ENCODE measurements around the gene WFDC12. TPM values are rescaled to one million over a fixed set of nuclear protein-coding genes. Genes with fewer than 3 reads are reported as not detected.
"Not testable (repeated sequence)": the region's sequence is repeated elsewhere in the genome, so short reads cannot be mapped to it uniquely, and the experiment has no call there.

WFDC12 gene
- total RNA-seq, 2 donors from 2014 or later = not detected

DNA sequence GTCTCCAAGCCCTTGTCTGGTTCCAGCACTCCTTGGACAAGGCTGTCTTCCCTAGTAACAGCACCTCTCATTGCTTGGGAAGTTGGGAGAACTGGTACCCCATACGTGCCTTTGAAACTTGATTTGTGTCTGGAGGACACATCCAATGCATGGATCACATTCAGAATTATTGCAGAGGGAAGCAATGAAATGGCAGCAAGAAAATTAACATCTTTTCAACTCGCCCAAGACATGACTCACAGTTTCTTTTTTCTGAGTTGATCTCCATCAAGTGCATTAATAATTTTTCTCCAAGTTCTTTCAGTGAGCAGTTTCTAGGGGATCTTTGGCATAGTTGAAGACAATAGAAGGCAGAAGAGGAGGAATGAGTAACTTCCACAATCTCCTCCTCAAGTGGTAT lies 28.1 kb upstream of the WFDC12 start:
- Mint-ChIP-seq H3K9me3 (peaks cover 21% of the 10 kb centered on the region), H3K27ac (no peak overlapping the region), H3K27me3 (ENCODE audit: insufficient read depth) (peaks cover 28% of the 10 kb centered on the region), H3K36me3 (ENCODE audit: low read depth) (no peaks in the 10 kb centered on the region), H3K4me1 (peaks cover 2% of the 10 kb centered on the region), H3K4me3 (no peak overlapping the region)
- TF ChIP-seq, protein P1, sequence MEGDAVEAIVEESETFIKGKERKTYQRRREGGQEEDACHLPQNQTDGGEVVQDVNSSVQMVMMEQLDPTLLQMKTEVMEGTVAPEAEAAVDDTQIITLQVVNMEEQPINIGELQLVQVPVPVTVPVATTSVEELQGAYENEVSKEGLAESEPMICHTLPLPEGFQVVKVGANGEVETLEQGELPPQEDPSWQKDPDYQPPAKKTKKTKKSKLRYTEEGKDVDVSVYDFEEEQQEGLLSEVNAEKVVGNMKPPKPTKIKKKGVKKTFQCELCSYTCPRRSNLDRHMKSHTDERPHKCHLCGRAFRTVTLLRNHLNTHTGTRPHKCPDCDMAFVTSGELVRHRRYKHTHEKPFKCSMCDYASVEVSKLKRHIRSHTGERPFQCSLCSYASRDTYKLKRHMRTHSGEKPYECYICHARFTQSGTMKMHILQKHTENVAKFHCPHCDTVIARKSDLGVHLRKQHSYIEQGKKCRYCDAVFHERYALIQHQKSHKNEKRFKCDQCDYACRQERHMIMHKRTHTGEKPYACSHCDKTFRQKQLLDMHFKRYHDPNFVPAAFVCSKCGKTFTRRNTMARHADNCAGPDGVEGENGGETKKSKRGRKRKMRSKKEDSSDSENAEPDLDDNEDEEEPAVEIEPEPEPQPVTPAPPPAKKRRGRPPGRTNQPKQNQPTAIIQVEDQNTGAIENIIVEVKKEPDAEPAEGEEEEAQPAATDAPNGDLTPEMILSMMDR (conservative IDR thresholded peaks at IDR 0.05) = no peak
- H3K27ac ChIP-seq (ENCODE audit: low read depth, low read length) = no peak overlapping the region
- H3K27me3 ChIP-seq (ENCODE audit: control insufficient read depth, insufficient read depth, low read length, poor library complexity, severe bottlenecking) = peaks cover 26% of the 10 kb centered on the region
- no peak for DNase-seq
- H3K4me3 ChIP-seq (ENCODE audit: low read length) = no peak overlapping the region
- 78 to 94% methylated on average over 2 of the region's 2 CpGs for WGBS, 2 experiments (ENCODE audit: insufficient coverage in 1 of 2, insufficient read length in 1 of 2)
- no peaks in the 10 kb centered on the region for H3K4me1 ChIP-seq (ENCODE audit: control insufficient read depth, insufficient read depth, low read length)
- no peaks in the 10 kb centered on the region for H3K36me3 ChIP-seq (ENCODE audit: control insufficient read depth, insufficient read depth, low read length)
- no peak overlapping the region for H3K9ac ChIP-seq (ENCODE audit: extremely low read depth, low read length, poor library complexity, severe bottlenecking)
- peaks cover 7% of the 10 kb centered on the region for H3K9me3 ChIP-seq (ENCODE audit: control insufficient read depth, low read length)

DNA sequence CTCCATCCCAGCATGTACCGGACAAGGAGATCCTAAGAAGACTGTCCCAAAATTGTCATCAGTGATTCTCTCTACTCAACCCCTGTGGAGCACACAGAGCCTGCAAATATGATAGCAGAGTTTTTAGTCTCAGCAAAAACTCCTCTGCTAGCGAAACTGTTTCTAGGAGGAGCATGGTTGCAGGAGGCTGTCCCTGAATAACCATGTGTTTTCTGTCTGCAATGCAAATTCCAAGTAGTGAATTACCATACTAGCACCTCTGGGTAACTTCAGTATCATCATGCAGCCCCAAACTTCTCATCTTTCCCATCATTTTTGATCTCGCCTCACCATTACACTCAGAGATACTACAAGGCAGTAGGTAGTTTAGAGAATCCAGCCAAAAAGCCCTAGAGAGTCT lies 24.8 kb upstream of the WFDC12 start:
- Histone ChIP-seq H3K4me3 (ENCODE audit: low read length) (no peak overlapping the region), H3K9ac (ENCODE audit: extremely low read depth, low read length, poor library complexity, severe bottlenecking) (no peak overlapping the region), H3K9me3 (ENCODE audit: control insufficient read depth, low read length) (no peaks in the 10 kb centered on the region), H3K36me3 (ENCODE audit: control insufficient read depth, insufficient read depth, low read length) (no peaks in the 10 kb centered on the region), H3K27ac (ENCODE audit: low read depth, low read length) (no peak overlapping the region), H3K27me3 (ENCODE audit: control insufficient read depth, insufficient read depth, low read length, poor library complexity, severe bottlenecking) (peaks cover 34% of the 10 kb centered on the region), H3K4me1 (ENCODE audit: control insufficient read depth, insufficient read depth, low read length) (no peaks in the 10 kb centered on the region)
- Mint-ChIP-seq H3K4me1 (no peaks in the 10 kb centered on the region), H3K4me3 (no peak overlapping the region), H3K27me3 (ENCODE audit: insufficient read depth) (peaks cover 54% of the 10 kb centered on the region), H3K27ac (no peak overlapping the region), H3K36me3 (ENCODE audit: low read depth) (no peaks in the 10 kb centered on the region), H3K9me3 (no peaks in the 10 kb centered on the region)
- no peak for DNase-seq
- 87 to 100% methylated on average over 1 to 3 of the region's 3 CpGs for WGBS, 2 experiments (ENCODE audit: insufficient coverage in 1 of 2, insufficient read length in 1 of 2)
- TF ChIP-seq, protein P1 (conservative IDR thresholded peaks at IDR 0.05) = no peak

DNA sequence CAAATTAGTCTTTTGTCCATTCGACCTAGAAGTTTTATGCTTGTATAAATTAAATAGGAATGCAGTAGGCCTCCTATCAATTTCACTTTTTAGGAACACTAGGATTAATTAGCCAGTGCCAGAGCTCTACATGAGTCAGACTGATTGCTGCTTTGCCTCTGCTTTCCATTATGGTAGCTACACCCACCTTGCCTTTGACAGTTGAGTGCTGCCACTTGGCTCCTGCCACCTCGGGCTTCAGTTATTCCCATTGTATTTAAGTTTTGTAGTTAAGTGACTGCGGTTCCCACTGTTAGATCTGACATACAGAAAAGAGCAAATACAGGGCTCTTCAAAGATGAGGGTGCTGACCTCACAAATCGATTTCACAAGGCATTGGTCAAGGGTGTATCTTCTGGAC lies 16.6 kb upstream of the WFDC12 start:
- H3K9me3 ChIP-seq (ENCODE audit: control insufficient read depth, low read length) = no peaks in the 10 kb centered on the region
- WGBS, 2 experiments (ENCODE audit: insufficient coverage in 1 of 2, insufficient read length in 1 of 2) = 88 to 90% methylated on average over 2 to 4 of the region's 4 CpGs
- H3K27me3 ChIP-seq (ENCODE audit: control insufficient read depth, insufficient read depth, low read length, poor library complexity, severe bottlenecking) = peaks cover 8% of the 10 kb centered on the region
- no peak overlapping the region for H3K4me3 Mint-ChIP-seq
- no peaks in the 10 kb centered on the region for H3K9me3 Mint-ChIP-seq
- peaks cover 22% of the 10 kb centered on the region for H3K27me3 Mint-ChIP-seq (ENCODE audit: insufficient read depth)
- no peaks in the 10 kb centered on the region for H3K4me1 ChIP-seq (ENCODE audit: control insufficient read depth, insufficient read depth, low read length)
- no peaks in the 10 kb centered on the region for H3K36me3 Mint-ChIP-seq (ENCODE audit: low read depth)
- H3K36me3 ChIP-seq (ENCODE audit: control insufficient read depth, insufficient read depth, low read length) = no peaks in the 10 kb centered on the region
- no peak overlapping the region for H3K4me3 ChIP-seq (ENCODE audit: low read length)
- no peak overlapping the region for H3K27ac ChIP-seq (ENCODE audit: low read depth, low read length)
- TF ChIP-seq, protein P1 (conservative IDR thresholded peaks at IDR 0.05) = no peak
- no peak overlapping the region for H3K9ac ChIP-seq (ENCODE audit: extremely low read depth, low read length, poor library complexity, severe bottlenecking)
- DNase-seq = no peak
- H3K4me1 Mint-ChIP-seq = peaks cover 6% of the 10 kb centered on the region
- no peak overlapping the region for H3K27ac Mint-ChIP-seq

DNA sequence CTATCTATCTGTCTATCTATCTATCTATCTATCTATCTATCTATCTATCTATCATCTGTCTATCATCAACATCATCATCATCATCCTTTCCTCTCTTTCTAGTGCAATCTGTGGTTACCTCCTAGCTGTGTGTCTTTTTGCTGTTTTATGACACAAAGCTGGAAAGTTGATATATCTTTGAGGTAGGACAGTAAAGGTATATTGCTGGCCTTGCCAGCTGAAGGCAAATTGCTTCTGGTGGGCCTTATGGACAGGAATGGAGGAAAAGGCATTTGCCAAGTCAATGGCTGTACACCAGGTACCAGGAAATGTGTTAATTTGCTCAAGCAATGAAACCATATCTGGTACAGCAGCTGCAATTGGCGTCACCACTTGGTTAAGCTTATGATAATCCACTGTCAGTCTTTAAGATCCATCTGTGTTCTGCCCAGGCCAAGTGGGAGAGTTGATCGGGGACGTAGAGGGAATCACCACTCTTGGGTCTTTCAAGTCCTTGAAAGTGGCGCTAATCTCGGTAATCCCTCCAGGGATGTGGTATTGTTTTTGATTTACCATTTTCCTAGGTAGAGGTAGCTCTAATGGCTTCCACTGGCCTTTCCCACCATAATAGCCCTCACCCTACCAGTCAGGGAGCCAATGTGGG lies 15.6 kb upstream of the WFDC12 start:
- not testable (repeated sequence) for H3K4me3 ChIP-seq (ENCODE audit: low read length); H3K9me3 Mint-ChIP-seq; H3K9me3 ChIP-seq (ENCODE audit: control insufficient read depth, low read length); H3K36me3 Mint-ChIP-seq (ENCODE audit: low read depth); H3K4me1 ChIP-seq (ENCODE audit: control insufficient read depth, insufficient read depth, low read length); H3K36me3 ChIP-seq (ENCODE audit: control insufficient read depth, insufficient read depth, low read length); H3K27ac Mint-ChIP-seq; H3K4me1 Mint-ChIP-seq; H3K9ac ChIP-seq (ENCODE audit: extremely low read depth, low read length, poor library complexity, severe bottlenecking); H3K27me3 ChIP-seq (ENCODE audit: control insufficient read depth, insufficient read depth, low read length, poor library complexity, severe bottlenecking); H3K27ac ChIP-seq (ENCODE audit: low read depth, low read length); DNase-seq; H3K4me3 Mint-ChIP-seq
- H3K27me3 Mint-ChIP-seq (ENCODE audit: insufficient read depth) = peaks cover 13% of the 10 kb centered on the region
- 94 to 98% methylated on average over 3 to 5 of the region's 5 CpGs for WGBS, 2 experiments (ENCODE audit: insufficient coverage in 1 of 2, insufficient read length in 1 of 2)
